Sigmoid colon (tissue), 7 donors: Measurements from ENCODE around the gene CHI3L2. TPM values are rescaled to one million over a fixed set of nuclear protein-coding genes. Genes with fewer than 3 reads are reported as not detected.

Source experiments
- DNase-seq: peaks from one replicate; pipeline ENCODE4 v3.0.0-alpha.2; 2019
- H3K27ac ChIP-seq, 4 donors: fragments of 200-600 bp; sonication (generic); one replicate each; pipeline ENCODE4 v1.5.1; 2016 to 2019; ENCODE audit warnings: mild to moderate bottlenecking in 1 of 4
- H3K27me3 ChIP-seq, 3 donors: fragments of 200-600 bp; sonication (generic); one replicate each; pipeline ENCODE4 v1.5.1; 2019; ENCODE audit warnings: mild to moderate bottlenecking in 1 of 3
- H3K36me3 ChIP-seq, 4 donors: fragments of 200-600 bp; sonication (generic); one replicate each; pipeline ENCODE4 v1.5.1; 2016 to 2019
- H3K4me1 ChIP-seq, 4 donors: fragments of 200-600 bp; sonication (generic); one replicate each; pipeline ENCODE4 v1.5.1; 2017 to 2019
- H3K4me3 ChIP-seq, 4 donors: fragments of 200-600 bp; sonication (generic); one replicate each; pipeline ENCODE4 v1.5.1; 2017 to 2019; ENCODE audit warnings: mild to moderate bottlenecking in 2 of 4, moderate library complexity in 1 of 4
- H3K9me3 ChIP-seq, 4 donors: fragments of 200-600 bp in 3 of 4; sonication (generic) in 3 of 4; one replicate each; pipeline versions ENCODE4 v1.5.1 to v1.6.1; 2013 to 2019
- CTCF ChIP-seq, 4 experiments: fragments of 450-650 bp in 3 of 4; fragments of 200-600 bp in 1 of 4; IDR thresholded peaks; one replicate each; pipeline ENCODE4 v1.5.1; 2016 to 2019; ENCODE audit warnings: antibody characterized with exemption in 4 of 4, mild to moderate bottlenecking in 3 of 4, moderate library complexity in 2 of 4
- EP300 ChIP-seq, 4 donors: sonication (generic); formaldehyde crosslinking; IDR thresholded peaks; one replicate each; pipeline ENCODE4 v1.6.1; 2017; ENCODE audit warnings: antibody characterized with exemption in 4 of 4
- POLR2A ChIP-seq, 2 donors: fragments of 450-650 bp; IDR thresholded peaks; one replicate each; pipeline ENCODE4 v1.6.1; 2016; ENCODE audit warnings: antibody characterized with exemption in 2 of 2, mild to moderate bottlenecking in 2 of 2, moderate library complexity in 2 of 2
- POLR2AphosphoS5 ChIP-seq, 4 donors: sonication (generic); formaldehyde crosslinking; IDR thresholded peaks; one replicate each; pipeline ENCODE4 v1.6.1; 2017; ENCODE audit warnings: antibody characterized with exemption in 4 of 4
- WGBS, 2 donors: extraction: QIAGEN DNeasy Blood & Tissue Kit; methylation state at CpG; one replicate each; pipeline ENCODE4 v1.1.7; 2013; 5-methylcytosine and 5-hydroxymethylcytosine counted together
- intact Hi-C: fragments of 100-400 bp; cut with DNase I; formaldehyde crosslinking; loops from one replicate; pipeline ENCODE4 v1.15.1; 2023
- polyA plus RNA-seq, 3 donors: library from polyadenylated mRNA; stranded (reverse); fragments of 200-250 nt; gene quantifications; one replicate each; pipeline ENCODE4 v1.2.3, GENCODE V29; 2013
- total RNA-seq, 4 donors: library from RNA; depleted of rRNA; stranded (reverse); fragments of >200 nt; gene quantifications; one replicate each; pipeline ENCODE4 v1.1.0, GENCODE V29; 2016
- donor health status: healthy with polysubstance abuse.
- donor health status: Bipolar disorder and iron deficiency.
- donor health status: healthy.

CHI3L2 gene
- total and polyA plus RNA-seq, 7 donors = 0.71 to 11.0 (median 2.2) TPM; not detected in 3

GRCh38 chr1:111232134-111232533 is 4.6 kb downstream of the CHI3L2 start:
- Histone ChIP-seq H3K27ac (no peak overlapping the region), H3K4me1 (no peaks in the 10 kb centered on the region), H3K36me3 (no peaks in the 10 kb centered on the region), H3K4me3 (no peak overlapping the region), H3K27me3 (peaks cover 0 to 3% (median 0%) of the 10 kb centered on the region in 3 donors), H3K9me3 (no peaks in the 10 kb centered on the region)
- 81 to 90% methylated on average over 3 of the region's 3 CpGs for WGBS, 2 donors
- DNase-seq = no peak
- intact Hi-C loops = no loop called here
- TF ChIP-seq POLR2AphosphoS5 (IDR thresholded peaks at IDR 0.05) = no peak
- no peak for TF ChIP-seq CTCF (IDR thresholded peaks at IDR 0.05)
- TF ChIP-seq POLR2A (IDR thresholded peaks at IDR 0.05) = no peak
- no peak for TF ChIP-seq EP300 (IDR thresholded peaks at IDR 0.05)

- no peak for DNase-seq
- H3K36me3 ChIP-seq = no peaks in the 10 kb centered on the region
- WGBS, 2 donors = 74 to 92% methylated on average over 4 of the region's 4 CpGs
- intact Hi-C loops = no loop called here
- no peaks in the 10 kb centered on the region for H3K4me1 ChIP-seq
- TF ChIP-seq EP300 (IDR thresholded peaks at IDR 0.05) = no peak
- H3K27ac ChIP-seq = no peak overlapping the region
- no peaks in the 10 kb centered on the region for H3K9me3 ChIP-seq
- H3K27me3 ChIP-seq = peaks cover 0 to 3% (median 0%) of the 10 kb centered on the region in 3 donors
- H3K4me3 ChIP-seq = no peak overlapping the region
Observed at GRCh38 chr1:111234258-111234657, 6.7 kb downstream of the CHI3L2 start.

GRCh38 chr1:111234866-111235265 is 7.4 kb downstream of the CHI3L2 start:
- peaks cover 0 to 3% (median 0%) of the 10 kb centered on the region in 3 donors for H3K27me3 ChIP-seq
- H3K4me1 ChIP-seq = no peaks in the 10 kb centered on the region
- DNase-seq = no peak
- no peak overlapping the region for H3K4me3 ChIP-seq
- H3K36me3 ChIP-seq = no peaks in the 10 kb centered on the region
- no peaks in the 10 kb centered on the region for H3K9me3 ChIP-seq
- no peak for TF ChIP-seq CTCF (IDR thresholded peaks at IDR 0.05)
- TF ChIP-seq POLR2A (IDR thresholded peaks at IDR 0.05) = no peak
- TF ChIP-seq POLR2AphosphoS5 (IDR thresholded peaks at IDR 0.05) = no peak
- no peak for TF ChIP-seq EP300 (IDR thresholded peaks at IDR 0.05)
- WGBS, 2 donors = 85 to 92% methylated on average over 3 of the region's 3 CpGs
- intact Hi-C loops = no loop called here
- no peak overlapping the region for H3K27ac ChIP-seq

GRCh38 chr1:111236379-111236778 is 8.9 kb downstream of the CHI3L2 start:
- Histone ChIP-seq H3K36me3 (no peaks in the 10 kb centered on the region), H3K4me3 (no peak overlapping the region), H3K9me3 (no peaks in the 10 kb centered on the region), H3K27me3 (peaks cover 0 to 3% (median 0%) of the 10 kb centered on the region in 3 donors), H3K4me1 (no peaks in the 10 kb centered on the region), H3K27ac (no peak overlapping the region)
- WGBS, 2 donors = 20 to 49% methylated on average over 1 of the region's 1 CpG
- intact Hi-C loops = no loop called here
- no peak for TF ChIP-seq EP300 (IDR thresholded peaks at IDR 0.05)
- DNase-seq = no peak

- no peak for DNase-seq
- H3K27ac ChIP-seq = no peak overlapping the region
- no peaks in the 10 kb centered on the region for H3K36me3 ChIP-seq
- WGBS, 2 donors = 61 to 82% methylated on average over 3 of the region's 3 CpGs
- intact Hi-C loops = no loop called here
- peaks cover 0 to 3% (median 0%) of the 10 kb centered on the region in 3 donors for H3K27me3 ChIP-seq
- no peak overlapping the region for H3K4me3 ChIP-seq
- no peak for TF ChIP-seq CTCF (IDR thresholded peaks at IDR 0.05)
- no peak for TF ChIP-seq POLR2AphosphoS5 (IDR thresholded peaks at IDR 0.05)
- no peak for TF ChIP-seq EP300 (IDR thresholded peaks at IDR 0.05)
- no peaks in the 10 kb centered on the region for H3K4me1 ChIP-seq
- no peaks in the 10 kb centered on the region for H3K9me3 ChIP-seq
Observed at GRCh38 chr1:111236806-111237205, 9.3 kb downstream of the CHI3L2 start.

- intact Hi-C loops = no loop called here
- Histone ChIP-seq H3K27ac (no peak overlapping the region), H3K9me3 (no peaks in the 10 kb centered on the region), H3K4me3 (no peak overlapping the region), H3K4me1 (no peaks in the 10 kb centered on the region), H3K27me3 (peaks cover 0 to 3% (median 0%) of the 10 kb centered on the region in 3 donors), H3K36me3 (no peaks in the 10 kb centered on the region)
- WGBS, 2 donors = 83 to 91% methylated on average over 5 of the region's 5 CpGs
- no peak for DNase-seq
- no peak for TF ChIP-seq EP300 (IDR thresholded peaks at IDR 0.05)
- no peak for TF ChIP-seq POLR2AphosphoS5 (IDR thresholded peaks at IDR 0.05)
- no peak for TF ChIP-seq CTCF (IDR thresholded peaks at IDR 0.05)
- TF ChIP-seq POLR2A (IDR thresholded peaks at IDR 0.05) = no peak
Observed at GRCh38 chr1:111238056-111238795, 10.7 kb downstream of the CHI3L2 start.
